ENCODE data around the gene FLVCR1. TPM values are rescaled to one million over a fixed set of nuclear protein-coding genes. Genes with fewer than 3 reads are reported as not detected.
A peak's percentile ranks its signal among the peaks of the same experiment; 100 is the strongest.

The FLVCR1 gene
- total and polyA plus RNA-seq, 9 of the 15 experiments (the other 6 are each of a cell fraction or from before 2014, with no cell fraction given) = 5.2 to 18.0 (median 12.5) TPM

- Histone ChIP-seq H3K36me3 (ENCODE audit: control insufficient read depth, insufficient read depth, low read length) (no peaks in the 10 kb centered on the region), H3K79me2 (ENCODE audit: control insufficient read depth, insufficient read depth, low read length) (no peaks in the 10 kb centered on the region), H4K20me1 (replicated peaks; ENCODE audit: control insufficient read depth, insufficient read depth, low read length) (no peaks in the 10 kb centered on the region), H3K4me3 (no peak overlapping the region), H3K4me1 (replicated peaks in 1 of 2; ENCODE audit: control insufficient read depth in 2 of 2, insufficient read depth in 2 of 2, low read length in 2 of 2) (peaks cover 0 to 5% of the 10 kb centered on the region in 2 experiments; a peak in 1 of 5 replicates), H3K4me2 (ENCODE audit: insufficient read depth, low read length) (no peak overlapping the region; the same call in 1 of the 2 replicates), H3K27ac (ENCODE audit: extremely low read depth, low read depth, low read length) (no peak overlapping the region), H3K27me3 (ENCODE audit: control insufficient read depth in 2 of 2, insufficient read depth in 2 of 2, low read length in 2 of 2) (peaks cover under 1 to 5% of the 10 kb centered on the region in 2 experiments; a peak in 3 of 5 replicates), H3K9me3 (replicated peaks; ENCODE audit: control insufficient read depth, insufficient read depth, low read depth, low read length) (no peaks in the 10 kb centered on the region), H3K9ac (ENCODE audit: insufficient read depth in 1 of 2, low read depth in 2 of 2, low read length in 2 of 2) (no peak overlapping the region), H3K9me1 (ENCODE audit: control insufficient read depth, insufficient read depth, low read length) (no peaks in the 10 kb centered on the region), H2AFZ (ENCODE audit: low read depth, low read length) (no peak overlapping the region)
- intact Hi-C loops (cut with micrococcal nuclease) (no loop called here), in situ Hi-C loops (cut with MboI) (no loop called here)
- POLR2A ChIA-PET = interaction anchor here (1.0 kb wide), 1 partner anchor 11 kb away, joined by 4 read pairs; the partner anchor contains the start of gene VASH2
- CTCF ChIA-PET (ENCODE audit: low intra/inter-chr PET ratio) = no interaction called here
- no peak for DNase-seq (ENCODE audit: extremely low read depth in 1 of 4, low spot score in 3 of 4)
- no TSS peak for BruUV-seq (replicated peaks)
- ATAC-seq = peak; percentile 82
- no peak for FAIRE-seq
- 12% methylated on average over 6 of the region's 6 CpGs for WGBS (ENCODE audit: insufficient coverage, low coverage, missing lambda C conversion rate)
- 0 out of 2 replicates have a peak, but pooled peaks have one; percentile 32 for TF ChIP-seq ZNF175 (CRISPR knock-in tag; IDR thresholded peaks at IDR 0.05; ENCODE audit: low read depth)
- TF ChIP-seq SMAD4 (CRISPR knock-in tag; conservative IDR thresholded peaks at IDR 0.05) = 0 out of 2 replicates have a peak, but pooled peaks have one; percentile 34
- TF ChIP-seq L3MBTL2 (IDR thresholded peaks at IDR 0.05) = peak; percentile 89
- TF ChIP-seq MAZ (CRISPR knock-in tag; conservative IDR thresholded peaks at IDR 0.05 in 1 of 2, IDR thresholded peaks at IDR 0.05 in 1 of 2) = 0 out of 4 replicates have a peak, but pooled peaks of 1 of the 2 experiments have one; percentile 19
- TF ChIP-seq ZFPM2 (CRISPR knock-in tag; IDR thresholded peaks at IDR 0.05) = no peak
- peak; percentile 62 for TF ChIP-seq MGA (IDR thresholded peaks at IDR 0.05)
- TF ChIP-seq EP400 (IDR thresholded peaks at IDR 0.05) = 0 out of 2 replicates have a peak, but pooled peaks have one; percentile 27
- 0 out of 4 replicates have a peak, but pooled peaks of 1 of the 2 experiments have one; percentile 17 for TF ChIP-seq RCOR1 (IDR thresholded peaks at IDR 0.05; ENCODE audit: borderline replicate concordance in 1 of 2, low read depth in 2 of 2, low read length in 2 of 2)
- peak; percentile 32; the same call in 1 of the 2 replicates for TF ChIP-seq CTBP1 (IDR thresholded peaks at IDR 0.05; ENCODE audit: borderline replicate concordance)
- peak; percentile 45; the same call in 1 of the 2 replicates for TF ChIP-seq JUND (IDR thresholded peaks at IDR 0.05; ENCODE audit: borderline replicate concordance, low read depth, low read length)
- TF ChIP-seq JUND (tag; IDR thresholded peaks at IDR 0.05; ENCODE audit: borderline replicate concordance, low read depth, low read length) = no peak
Observed at GRCh38 chr1:212938846-212939245, 80.8 kb downstream of the FLVCR1 start.
